Neural cell (in vitro differentiated cells): ENCODE results near the gene SGCB. TPM values are rescaled to one million over a fixed set of nuclear protein-coding genes. Genes with fewer than 3 reads are reported as not detected.
A peak's percentile ranks its signal among the peaks of the same experiment; 100 is the strongest.

Experiments used
- H2AFZ ChIP-seq: fragments of 200-600, 300-800 bp; sonication (generic), shearing (Covaris generic); 2 replicates; pipeline ENCODE4 v1.6.0; 2014; ENCODE audit warnings: low read depth, mild to moderate bottlenecking, antibody characterized with exemption, low read length, moderate library complexity
- H3F3A ChIP-seq: fragments of 200-600 bp; shearing (Covaris generic); 2 replicates; pipeline ENCODE4 v1.6.1; 2016; ENCODE audit warnings: mild to moderate bottlenecking, moderate library complexity, mixed read lengths, antibody characterized with exemption, low read length; ENCODE audit not compliant: insufficient read depth, poor library complexity, severe bottlenecking
- H3K27ac ChIP-seq: fragments of 200-600, 300-800 bp; sonication (generic), shearing (Covaris generic); 2 replicates; pipeline ENCODE4 v1.5.1; 2014; ENCODE audit warnings: mild to moderate bottlenecking, low read length, moderate library complexity
- H3K27me3 ChIP-seq: fragments of 300-800, 200-600 bp; sonication (generic), shearing (Covaris generic); 2 replicates; pipeline ENCODE4 v1.6.0; 2014; ENCODE audit warnings: mild to moderate bottlenecking, low read depth, low read length, moderate library complexity; ENCODE audit not compliant: insufficient read depth
- H3K36me3 ChIP-seq: fragments of 300-800, 200-600 bp; sonication (generic), shearing (Covaris generic); 2 replicates; pipeline ENCODE4 v1.5.1; 2014; ENCODE audit warnings: mild to moderate bottlenecking, antibody characterized with exemption, low read length, moderate library complexity; ENCODE audit not compliant: insufficient read depth
- H3K4me2 ChIP-seq: fragments of 300-800, 200-600 bp; sonication (generic), shearing (Covaris generic); 2 replicates; pipeline ENCODE4 v1.6.0; 2014; ENCODE audit warnings: mild to moderate bottlenecking, low read length
- H3K4me3 ChIP-seq: fragments of 300-800, 200-600 bp; sonication (generic), shearing (Covaris generic); 2 replicates; pipeline ENCODE4 v1.5.1; 2014; ENCODE audit warnings: mild to moderate bottlenecking, low read length, moderate library complexity
- H3K79me2 ChIP-seq: fragments of 200-600 bp; shearing (Covaris generic); replicated peaks from 2 replicates; pipeline ENCODE4 v1.6.0; 2014; ENCODE audit warnings: mild to moderate bottlenecking, low read length, moderate library complexity; ENCODE audit not compliant: insufficient read depth
- H3K9ac ChIP-seq: fragments of 300-800, 200-600 bp; sonication (generic), shearing (Covaris generic); 2 replicates; pipeline ENCODE4 v1.6.1; 2016; ENCODE audit warnings: mild to moderate bottlenecking, low read length, mixed read lengths
- H3K9me2 ChIP-seq: fragments of 200-600 bp; shearing (Covaris generic); 2 replicates; pipeline ENCODE4 v1.6.1; 2016; ENCODE audit warnings: mild to moderate bottlenecking, low read length, mixed read lengths; ENCODE audit not compliant: insufficient read depth
- H3K9me3 ChIP-seq: fragments of 200-600, 300-800 bp; sonication (generic), shearing (Covaris generic); 2 replicates; pipeline ENCODE4 v1.6.1; 2016; ENCODE audit warnings: mild to moderate bottlenecking, mixed run types, low read length, moderate library complexity, mixed read lengths
- H4K20me1 ChIP-seq: fragments of 200-600 bp; shearing (Covaris generic); 2 replicates; pipeline ENCODE4 v1.6.1; 2016; ENCODE audit warnings: mild to moderate bottlenecking, mixed run types; ENCODE audit not compliant: insufficient read depth
- CTCF ChIP-seq: fragments of 450-650 bp; IDR thresholded peaks from 2 replicates; pipeline ENCODE4 v1.5.1; 2014; ENCODE audit warnings: antibody characterized with exemption, mild to moderate bottlenecking, moderate library complexity; ENCODE audit not compliant: poor library complexity, severe bottlenecking
- EP300 ChIP-seq: fragments of 450-650 bp; conservative IDR thresholded peaks from 2 replicates; pipeline ENCODE4 v1.6.1; 2014; ENCODE audit warnings: antibody characterized with exemption, mild to moderate bottlenecking, moderate library complexity; ENCODE audit not compliant: poor library complexity, severe bottlenecking
- EZH2 ChIP-seq: fragments of 200-600, 300-800 bp; shearing (Covaris generic), sonication (generic); IDR thresholded peaks from 2 replicates; pipeline ENCODE4 v1.6.1; 2014; ENCODE audit warnings: antibody characterized with exemption, low read length, borderline replicate concordance, mild to moderate bottlenecking; ENCODE audit not compliant: insufficient read depth, poor library complexity, severe bottlenecking
- MXI1 ChIP-seq: fragments of 450-650 bp; conservative IDR thresholded peaks from 2 replicates; pipeline ENCODE4 v1.6.1; 2014; ENCODE audit warnings: antibody characterized with exemption, mild to moderate bottlenecking; ENCODE audit not compliant: poor library complexity, severe bottlenecking
- POLR2AphosphoS5 ChIP-seq: IDR thresholded peaks from 2 replicates; pipeline ENCODE4 v1.6.1; 2012
- RAD21 ChIP-seq: fragments of 450-650 bp; conservative IDR thresholded peaks from 2 replicates; pipeline ENCODE4 v1.6.1; 2014; ENCODE audit warnings: antibody characterized with exemption, mild to moderate bottlenecking, moderate library complexity
- REST ChIP-seq: IDR thresholded peaks from 2 replicates; pipeline ENCODE4 v1.6.1; 2012; ENCODE audit warnings: borderline replicate concordance
- SMC3 ChIP-seq: fragments of 450-650 bp; conservative IDR thresholded peaks from 2 replicates; pipeline ENCODE4 v1.6.1; 2014; ENCODE audit warnings: antibody characterized with exemption, mild to moderate bottlenecking, moderate library complexity; ENCODE audit not compliant: poor library complexity
- TAF1 ChIP-seq: IDR thresholded peaks from 2 replicates; pipeline ENCODE4 v1.6.1; 2012; ENCODE audit warnings: low read depth
- polyA plus RNA-seq: library from polyadenylated mRNA; depleted of rRNA; stranded (reverse); fragments of >200 nt; gene quantifications from 2 replicates; pipeline ENCODE4 v1.2.3, GENCODE V29; 2014

SGCB gene
- polyA plus RNA-seq, 1 donor from 2014 or later: 24.5 TPM

GRCh38 chr4:52052475-52052780 is 14.3 kb upstream of the SGCB start:
- Histone ChIP-seq H3K79me2 (no peaks in the 10 kb centered on the region), H3K4me2 (no peak overlapping the region), H3K9me2 (no peaks in the 10 kb centered on the region), H4K20me1 (no peaks in the 10 kb centered on the region), H3K27ac (no peak overlapping the region), H2AFZ (no peak overlapping the region), H3K27me3 (peaks cover 27% of the 10 kb centered on the region), H3K4me3 (no peak overlapping the region), H3F3A (no peaks in the 10 kb centered on the region), H3K9me3 (peaks cover 11% of the 10 kb centered on the region), H3K36me3 (no peaks in the 10 kb centered on the region), H3K9ac (no peak overlapping the region)
- no peak for TF ChIP-seq TAF1

GRCh38 chr4:52051615-52052474 is 13.7 kb upstream of the SGCB start:
- Histone ChIP-seq H3K27ac (no peak overlapping the region), H3K27me3 (peaks cover 27% of the 10 kb centered on the region), H3K9me2 (no peaks in the 10 kb centered on the region), H3F3A (no peaks in the 10 kb centered on the region), H4K20me1 (no peaks in the 10 kb centered on the region), H3K79me2 (no peaks in the 10 kb centered on the region), H2AFZ (no peak overlapping the region), H3K9ac (no peak overlapping the region), H3K4me3 (peak overlapping the region; percentile 60), H3K9me3 (peaks cover 11% of the 10 kb centered on the region), H3K4me2 (no peak overlapping the region), H3K36me3 (no peaks in the 10 kb centered on the region)
- no peak for TF ChIP-seq EZH2
- no peak for TF ChIP-seq RAD21
- TF ChIP-seq CTCF: no peak

GRCh38 chr4:52051213-52051614 is 13.1 kb upstream of the SGCB start, which contains the start of gene SPATA18:
SPATA18 (plus strand) TSS chr4:52051304; CDS start chr4:52051705, 401 bp downstream.
- H3K27ac ChIP-seq: no peak within 1 kb of the TSS
- no peak for TF ChIP-seq SMC3
- H3K9ac ChIP-seq: no peak within 1 kb of the TSS

GRCh38 chr4:52049266-52049665 is 11.2 kb upstream of the SGCB start:
- H3F3A ChIP-seq: no peaks in the 10 kb centered on the region
- no peaks in the 10 kb centered on the region for H4K20me1 ChIP-seq
- no peak overlapping the region for H3K4me2 ChIP-seq
- no peaks in the 10 kb centered on the region for H3K36me3 ChIP-seq
- H3K4me3 ChIP-seq: no peak overlapping the region
- peaks cover 11% of the 10 kb centered on the region for H3K9me3 ChIP-seq
- no peak for TF ChIP-seq RAD21
- TF ChIP-seq CTCF: no peak
- TF ChIP-seq EP300: no peak
- TF ChIP-seq TAF1: no peak
- no peak for TF ChIP-seq REST
- no peak for TF ChIP-seq EZH2
- TF ChIP-seq SMC3: no peak
- TF ChIP-seq MXI1: no peak
- no peak for TF ChIP-seq POLR2AphosphoS5
- H3K9me2 ChIP-seq: no peaks in the 10 kb centered on the region
- H3K79me2 ChIP-seq: no peaks in the 10 kb centered on the region
- H3K9ac ChIP-seq: no peak overlapping the region
- peaks cover 27% of the 10 kb centered on the region for H3K27me3 ChIP-seq
- H3K27ac ChIP-seq: no peak overlapping the region
- no peak overlapping the region for H2AFZ ChIP-seq

More at GRCh38 chr4:52051213-52051614, 13.1 kb upstream of the SGCB start, which contains the start of gene SPATA18:
- no peaks in the 10 kb centered on the region for H3K36me3 ChIP-seq
- H3K4me2 ChIP-seq: no peak within 1 kb of the TSS
- peaks cover 27% of the 10 kb centered on the region for H3K27me3 ChIP-seq
- no peaks in the 10 kb centered on the region for H3K9me2 ChIP-seq
- H3K4me3 ChIP-seq: peak within 1 kb of the TSS; percentile 60
- no peaks in the 10 kb centered on the region for H3F3A ChIP-seq
- no peaks in the 10 kb centered on the region for H4K20me1 ChIP-seq
- no peak within 1 kb of the TSS for H2AFZ ChIP-seq
- H3K79me2 ChIP-seq: no peaks in the 10 kb centered on the region
- H3K9me3 ChIP-seq: peaks cover 11% of the 10 kb centered on the region
